Epithelial cell of proximal tubule (primary cell): ENCODE results near the gene ZC3H4. TPM values are rescaled to one million over a fixed set of nuclear protein-coding genes. Genes with fewer than 3 reads are reported as not detected.

Experiments used
- DNase-seq: peaks from one replicate; pipeline ENCODE4 v3.0.0-alpha.2; 2011; ENCODE audit warnings: low read depth
- H3K4me3 ChIP-seq: 2 replicates; pipeline ENCODE4 v1.5.1; 2011; ENCODE audit warnings: low read depth, mild to moderate bottlenecking, low read length
- CTCF ChIP-seq: conservative IDR thresholded peaks from 2 replicates; pipeline ENCODE4 v1.5.1; 2012; ENCODE audit warnings: low read depth, mild to moderate bottlenecking, low read length
- total RNA-seq: library from RNA; depleted of rRNA; stranded (reverse); fragments of >200 nt; gene quantifications from 2 replicates; pipeline ENCODE4 v1.2.3, GENCODE V29; 2015

The ZC3H4 gene
- total RNA-seq, 1 donor from 2014 or later = 18.3 TPM

GRCh38 chr19:47020132-47020805 is 93.3 kb downstream of the ZC3H4 start:
- TF ChIP-seq CTCF = no peak
- no peak for DNase-seq
- no peak overlapping the region for H3K4me3 ChIP-seq

- no peak for DNase-seq
- no peak within 1 kb of the TSS for H3K4me3 ChIP-seq
- TF ChIP-seq CTCF = no peak
These were observed 94.0 kb downstream of the ZC3H4 start, which contains the start of gene NPAS1 for GRCh38 chr19:47019431-47020041. NPAS1 (plus strand) TSS chr19:47019837; CDS start chr19:47021048, 1,211 bp downstream.

GRCh38 chr19:47018923-47019322 is 94.7 kb downstream of the ZC3H4 start:
- no peak overlapping the region for H3K4me3 ChIP-seq
- no peak for TF ChIP-seq CTCF
- DNase-seq = no peak

Other genes with a start within 250 kb of the ZC3H4 start
- 0.63 and 1.1 TPM in 2 replicates for gene NPAS1, start 93.9 kb downstream of the ZC3H4 start, total RNA-seq
- 105 and 187 TPM in 2 replicates for gene TMEM160, start 65.2 kb downstream of the ZC3H4 start, total RNA-seq
- 140 and 236 TPM in 2 replicates for gene SAE1, start 17.1 kb upstream of the ZC3H4 start, total RNA-seq
- 8.7 and 16.0 TPM in 2 replicates for gene BBC3, start 117.4 kb upstream of the ZC3H4 start, total RNA-seq
- gene CCDC9, start 142.7 kb upstream of the ZC3H4 start, total RNA-seq = 14.7 and 17.8 TPM in 2 replicates
- gene INAFM1, start 161.1 kb upstream of the ZC3H4 start, total RNA-seq = 3.0 and 7.0 TPM in 2 replicates
- not detected in 2 replicates for gene C5AR1, start 196.1 kb upstream of the ZC3H4 start, total RNA-seq
- not detected in 2 replicates for gene C5AR2, start 218.4 kb upstream of the ZC3H4 start, total RNA-seq
- gene DHX34, start 235.5 kb upstream of the ZC3H4 start, total RNA-seq = 11.5 and 18.8 TPM in 2 replicates